Glomerular endothelial cell (primary cell): Measurements from ENCODE around the gene CDH13. TPM values are rescaled to one million over a fixed set of nuclear protein-coding genes. Genes with fewer than 3 reads are reported as not detected.

Experiments used
- DNase-seq: peaks from one replicate; pipeline ENCODE4 v3.0.0-alpha.2; 2011; ENCODE audit warnings: low read depth, low spot score; ENCODE audit errors: extremely low read depth
- total RNA-seq: library from RNA; depleted of rRNA; stranded (reverse); fragments of >200 nt; gene quantifications from 2 replicates; pipeline ENCODE4 v1.2.3, GENCODE V29; 2015

CDH13 gene
- total RNA-seq, 1 donor from 2014 or later, result 111 TPM

GRCh38 chr16:83577078-83577745, 950.4 kb downstream of the CDH13 start:
- no peak for DNase-seq

GRCh38 chr16:83578171-83578570, 951.4 kb downstream of the CDH13 start:
- DNase-seq, result no peak

DNA sequence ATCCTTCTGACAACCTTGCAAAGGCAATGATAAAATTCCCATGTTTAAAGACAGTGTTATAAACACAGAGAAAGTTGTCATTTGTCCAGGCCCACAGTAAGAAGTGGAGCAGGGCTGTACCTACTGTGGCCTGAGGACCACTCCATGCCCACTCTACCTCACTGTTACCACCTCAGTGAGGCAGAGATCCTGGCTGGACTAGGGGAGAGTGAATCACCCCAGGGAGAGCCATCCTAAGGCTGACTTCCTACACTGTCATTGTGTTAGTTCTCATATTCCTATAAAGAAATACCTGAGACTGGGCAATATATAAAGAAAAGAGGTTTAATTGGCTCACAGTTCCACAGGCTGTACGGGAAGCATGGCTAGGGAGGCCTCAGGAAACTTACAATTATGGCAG, 952.3 kb downstream of the CDH13 start:
- no peak for DNase-seq

DNA sequence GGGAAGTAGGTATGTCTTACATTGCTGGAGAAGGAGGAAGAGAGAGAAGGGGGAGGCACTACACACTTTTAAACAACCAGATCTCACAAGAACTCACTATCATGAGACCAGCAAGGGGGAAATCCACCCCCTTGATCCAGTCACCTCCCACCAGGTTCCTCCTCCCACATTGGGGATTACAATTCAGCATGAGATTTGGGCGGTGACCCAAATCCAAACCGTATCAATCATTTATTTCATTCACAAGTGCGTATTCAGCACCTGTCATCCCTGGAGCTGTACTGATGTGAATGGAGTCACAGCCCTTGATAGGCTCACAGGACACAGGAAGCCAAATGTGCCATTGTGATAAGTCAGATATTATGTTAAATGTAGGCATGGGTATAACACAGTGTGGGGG, 952.7 kb downstream of the CDH13 start:
- DNase-seq, result no peak

- no peak for DNase-seq
Measured at GRCh38 chr16:83581082-83581481, 954.3 kb downstream of the CDH13 start.

DNA sequence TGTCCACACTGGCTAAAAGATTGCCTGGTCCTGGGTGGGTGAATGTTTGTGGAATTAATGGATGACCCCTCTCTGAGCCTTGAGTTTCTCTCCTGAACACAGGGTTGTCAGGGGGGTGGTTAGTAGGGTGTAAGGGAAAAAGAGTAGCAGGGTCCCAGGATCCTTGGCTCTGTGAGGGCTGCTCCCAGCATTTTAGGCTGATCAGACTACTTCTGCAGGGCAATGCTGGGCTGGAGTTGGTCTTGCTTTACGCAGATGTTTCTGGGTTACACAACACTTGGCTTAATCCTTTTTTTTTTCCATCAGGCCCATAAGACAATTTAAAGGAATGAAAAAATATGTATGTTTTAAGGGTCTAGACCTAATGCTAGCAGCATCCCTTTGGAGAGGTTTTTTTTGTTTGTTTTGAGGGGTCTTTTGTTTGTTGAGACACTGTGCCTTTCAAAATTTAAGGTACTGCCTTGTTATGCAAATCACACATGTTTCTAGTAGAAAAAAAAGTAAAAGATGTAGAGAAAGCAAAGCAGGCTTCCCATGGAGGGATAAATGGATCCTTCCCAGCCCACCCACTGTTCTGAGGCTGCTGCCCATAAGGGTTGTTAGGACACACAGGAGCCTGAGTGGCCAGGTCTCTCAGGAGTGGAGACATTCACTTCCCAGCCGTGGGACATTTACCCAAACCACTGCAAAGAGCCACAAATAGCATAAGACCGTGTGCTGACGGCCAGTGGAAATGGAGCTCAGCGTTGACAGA, 955.4 kb downstream of the CDH13 start:
- no peak for DNase-seq

DNA sequence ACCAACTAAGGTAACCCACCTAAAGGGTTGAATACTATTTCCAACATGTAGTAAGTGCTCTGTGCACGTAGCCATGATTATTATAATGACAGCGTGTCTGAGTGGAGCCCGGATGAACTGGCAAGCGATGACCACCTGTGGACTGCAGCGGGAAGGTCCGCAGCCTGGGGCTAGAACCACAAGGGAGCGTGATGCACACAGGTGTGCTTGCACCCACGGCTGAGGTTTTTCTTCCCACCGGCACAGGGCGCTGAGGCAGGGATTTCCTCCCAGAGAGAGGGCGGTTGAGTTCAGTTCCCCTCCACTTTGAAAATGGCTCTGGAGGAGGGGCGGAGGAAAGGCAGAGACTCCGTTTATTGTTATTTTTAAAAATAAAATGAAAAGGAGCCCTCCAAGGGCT, 959.3 kb downstream of the CDH13 start:
- DNase-seq, result no peak

- no peak for DNase-seq
Measured at GRCh38 chr16:83586461-83587200, 959.9 kb downstream of the CDH13 start.

DNA sequence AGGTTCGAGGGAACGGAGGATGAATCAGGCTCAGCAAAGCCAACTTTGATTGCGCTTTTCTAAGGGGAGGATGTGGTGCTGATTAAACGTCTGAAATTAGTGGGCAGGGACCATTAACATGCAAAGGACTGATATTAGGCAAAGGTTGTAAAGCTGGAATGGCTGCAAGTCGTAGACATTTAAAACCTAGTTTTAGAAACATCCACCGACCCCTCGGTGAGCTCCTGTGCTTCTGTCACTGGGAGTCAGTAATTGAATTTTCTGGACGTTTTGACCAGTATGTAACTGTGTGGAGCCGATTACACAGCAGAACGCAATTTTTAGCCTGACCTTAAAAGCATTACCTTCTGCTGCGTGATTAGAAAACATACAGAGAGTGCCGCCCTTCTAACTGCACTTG, 960.4 kb downstream of the CDH13 start:
- DNase-seq, result no peak

- no peak for DNase-seq
Measured at GRCh38 chr16:83588070-83588469, 961.3 kb downstream of the CDH13 start.

DNA sequence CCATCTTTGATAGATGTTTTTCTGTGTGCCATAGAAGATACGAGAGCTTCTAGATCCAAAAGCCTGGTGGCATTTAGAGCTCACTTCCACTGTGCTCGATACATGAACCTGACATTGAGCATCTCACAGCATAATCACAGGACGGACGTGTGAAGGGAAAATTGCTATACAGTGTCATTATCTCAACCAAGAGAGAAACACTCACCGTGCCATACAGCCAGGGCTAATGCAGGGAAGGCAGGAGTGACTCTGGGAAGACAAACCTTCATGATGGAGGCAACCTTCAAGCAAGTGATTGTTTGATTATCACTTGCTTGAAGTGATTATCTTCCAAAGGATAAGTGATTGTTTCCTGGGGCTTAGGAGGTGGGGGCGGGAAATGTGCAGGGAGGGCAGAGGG, 962.8 kb downstream of the CDH13 start:
- DNase-seq, result no peak

DNA sequence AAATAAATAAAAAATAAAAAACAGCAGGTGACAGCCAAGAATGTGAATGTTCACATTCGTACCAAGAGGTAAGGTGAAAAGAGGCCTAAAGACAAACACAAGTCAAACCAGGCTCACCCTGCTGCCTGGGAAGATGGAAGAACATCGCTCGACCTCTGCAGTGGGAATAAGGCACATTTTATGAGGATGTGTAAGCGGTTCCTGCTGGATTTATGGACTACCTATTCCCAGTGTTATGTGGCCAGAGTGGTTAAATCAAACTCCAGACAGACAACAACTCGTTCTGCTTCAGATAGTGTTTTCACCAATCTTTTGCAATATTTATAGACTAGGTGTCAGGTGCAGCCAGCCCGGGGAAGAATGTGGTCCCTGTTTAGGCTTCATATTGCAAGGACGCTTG, 966.0 kb downstream of the CDH13 start:
- no peak for DNase-seq

DNA sequence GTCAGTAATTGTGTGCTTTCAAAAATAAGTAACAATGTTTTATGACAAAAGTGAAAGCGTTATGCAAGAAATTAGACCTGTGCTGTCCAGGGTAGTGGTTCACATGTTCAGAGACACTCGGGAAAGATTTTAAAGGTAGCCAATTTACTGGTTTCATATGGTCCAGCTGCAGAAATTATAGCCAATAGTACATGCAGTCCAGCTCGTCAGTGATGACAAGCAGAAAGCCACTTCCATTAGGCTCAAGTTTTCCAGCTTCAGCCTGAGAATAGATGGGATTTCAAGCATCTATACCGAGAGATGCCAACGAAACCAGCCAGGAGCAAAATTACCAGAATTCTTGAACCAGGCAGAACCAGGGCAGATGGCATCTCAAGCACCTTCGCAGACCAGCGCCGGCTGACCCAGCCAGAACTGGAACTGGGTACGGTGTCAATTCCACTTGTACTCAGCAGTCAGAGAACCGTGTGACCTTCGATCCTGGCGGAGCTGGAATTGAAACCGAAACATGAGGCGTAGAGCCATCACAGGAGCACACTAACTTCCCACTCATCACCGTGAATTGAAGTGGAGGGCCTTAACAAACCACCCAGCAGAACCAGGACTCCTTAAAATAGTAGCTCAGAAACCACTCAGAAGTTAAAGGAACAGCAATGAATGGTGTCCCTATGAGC, 973.2 kb downstream of the CDH13 start:
- DNase-seq, result no peak

- DNase-seq, result no peak
Measured at GRCh38 chr16:83602761-83603722, 976.3 kb downstream of the CDH13 start.

- no peak for DNase-seq
Measured at GRCh38 chr16:83603723-83604570, 977.2 kb downstream of the CDH13 start.

GRCh38 chr16:83606486-83607030, 979.8 kb downstream of the CDH13 start:
- DNase-seq, result no peak

DNA sequence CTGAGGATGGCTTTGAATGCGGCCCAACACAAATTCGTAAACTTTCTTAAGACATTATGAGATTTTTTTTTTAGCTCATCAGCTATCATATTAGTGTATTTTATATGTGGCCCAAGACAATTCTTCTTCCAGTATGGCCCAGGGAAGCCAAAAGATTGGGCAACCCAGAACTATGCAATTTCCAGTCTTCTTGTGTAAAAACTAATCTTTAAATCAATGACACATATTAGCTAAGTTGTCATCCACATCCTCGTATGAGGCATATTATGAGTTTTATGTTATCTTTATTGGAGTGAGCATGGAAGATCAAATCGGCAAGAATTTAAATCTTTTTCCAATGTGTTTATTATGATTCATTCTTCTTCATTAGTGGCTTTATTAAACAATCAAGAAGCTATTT, 982.4 kb downstream of the CDH13 start:
- DNase-seq, result no peak

DNA sequence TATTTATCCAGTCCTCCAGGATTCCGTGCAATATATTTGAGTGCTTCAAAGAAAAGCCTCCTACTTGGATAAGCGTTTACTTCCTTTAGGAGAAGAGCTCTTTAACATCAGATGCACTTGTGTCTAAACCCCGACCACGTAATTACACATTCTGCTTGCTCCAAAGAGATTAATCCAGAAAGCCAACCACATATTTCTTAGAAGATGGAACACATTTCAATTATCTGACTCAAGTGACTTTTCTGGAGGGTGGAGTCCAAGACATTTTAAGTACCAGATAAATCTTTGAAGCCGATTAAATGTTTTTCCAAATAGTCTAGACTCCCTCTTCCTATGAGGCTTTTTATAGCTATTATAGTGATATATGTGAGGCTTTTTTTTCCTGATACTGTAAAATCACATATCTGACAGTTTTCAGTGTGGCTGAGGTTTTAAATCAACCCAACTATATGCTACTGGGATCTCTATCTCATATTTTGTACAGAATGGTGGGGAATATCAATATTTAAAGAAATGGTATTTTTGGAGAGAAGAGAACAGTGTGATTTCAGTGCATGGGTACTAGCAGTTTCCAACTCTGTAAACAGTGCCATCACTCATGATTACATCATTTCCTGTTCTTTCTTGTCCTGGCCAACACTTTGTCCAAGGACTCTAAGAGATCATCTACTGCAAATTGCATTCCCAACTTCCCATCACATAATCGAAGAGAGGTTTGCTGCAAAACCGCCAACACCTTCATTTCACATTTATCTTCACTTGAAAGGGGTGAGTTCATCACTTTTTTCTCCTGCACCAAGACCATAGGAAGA, 988.6 kb downstream of the CDH13 start:
- DNase-seq, result no peak
